ENCODE measurements around the gene CASZ1.

The CASZ1 gene

GRCh38 chr1:10597492-10598388 lies 198.7 kb downstream of the CASZ1 start:
- no peaks in the 10 kb centered on the region for H3K27me3 Mint-ChIP-seq (ENCODE audit: low read depth)
- peaks cover 78% of the 10 kb centered on the region for H3K4me1 Mint-ChIP-seq
- peaks cover 3% of the 10 kb centered on the region for H3K36me3 Mint-ChIP-seq (ENCODE audit: low read depth)
- no peaks in the 10 kb centered on the region for H3K9me3 Mint-ChIP-seq
- no peak for TF ChIP-seq CTCF (IDR thresholded peaks at IDR 0.05; ENCODE audit: unreplicated experiment in 3 of 3)
- H3K27ac Mint-ChIP-seq: peak overlapping the region; percentile 16 to 73 (median 42)
- H3K4me3 Mint-ChIP-seq: peak overlapping the region in 1 of 3 experiments; percentile 5

GRCh38 chr1:10596780-10597179 lies 199.7 kb downstream of the CASZ1 start:
- no peaks in the 10 kb centered on the region for H3K9me3 Mint-ChIP-seq
- peak overlapping the region in 2 of 3 experiments; percentile 39 to 62 for H3K27ac Mint-ChIP-seq
- H3K4me1 Mint-ChIP-seq: peaks cover 80% of the 10 kb centered on the region
- TF ChIP-seq CTCF (IDR thresholded peaks at IDR 0.05; ENCODE audit: unreplicated experiment in 3 of 3): no peak
- H3K4me3 Mint-ChIP-seq: no peak overlapping the region
- H3K36me3 Mint-ChIP-seq (ENCODE audit: low read depth): peaks cover 3% of the 10 kb centered on the region
- H3K27me3 Mint-ChIP-seq (ENCODE audit: low read depth): no peaks in the 10 kb centered on the region

- H3K4me1 Mint-ChIP-seq: peaks cover 79% of the 10 kb centered on the region
- H3K27me3 Mint-ChIP-seq (ENCODE audit: low read depth): peaks cover 2% of the 10 kb centered on the region
- no peak for TF ChIP-seq CTCF (IDR thresholded peaks at IDR 0.05; ENCODE audit: unreplicated experiment in 3 of 3)
- peak overlapping the region in 1 of 3 experiments; percentile 81 for H3K27ac Mint-ChIP-seq
- no peaks in the 10 kb centered on the region for H3K9me3 Mint-ChIP-seq
- H3K4me3 Mint-ChIP-seq: no peak overlapping the region
- no peaks in the 10 kb centered on the region for H3K36me3 Mint-ChIP-seq (ENCODE audit: low read depth)
These were observed 201.7 kb downstream of the CASZ1 start for GRCh38 chr1:10594595-10595223.

- no peak for TF ChIP-seq CTCF (IDR thresholded peaks at IDR 0.05; ENCODE audit: unreplicated experiment in 3 of 3)
- Mint-ChIP-seq H3K4me1 (peaks cover 69% of the 10 kb centered on the region), H3K27me3 (ENCODE audit: low read depth) (peaks cover 3% of the 10 kb centered on the region), H3K4me3 (no peak overlapping the region), H3K36me3 (ENCODE audit: low read depth) (no peaks in the 10 kb centered on the region), H3K9me3 (no peaks in the 10 kb centered on the region), H3K27ac (peak overlapping the region in 1 of 3 experiments; percentile 81)
These were observed 202.7 kb downstream of the CASZ1 start for GRCh38 chr1:10593750-10594149.

- peaks cover 56% of the 10 kb centered on the region for H3K4me1 Mint-ChIP-seq
- H3K27ac Mint-ChIP-seq: peak overlapping the region; percentile 56 to 81 (median 57)
- H3K27me3 Mint-ChIP-seq (ENCODE audit: low read depth): peaks cover 3% of the 10 kb centered on the region
- H3K4me3 Mint-ChIP-seq: no peak overlapping the region
- TF ChIP-seq CTCF (IDR thresholded peaks at IDR 0.05; ENCODE audit: unreplicated experiment in 3 of 3): no peak
- no peaks in the 10 kb centered on the region for H3K36me3 Mint-ChIP-seq (ENCODE audit: low read depth)
- H3K9me3 Mint-ChIP-seq: no peaks in the 10 kb centered on the region
These were observed 204.1 kb downstream of the CASZ1 start for GRCh38 chr1:10592373-10592772.

Measured in nephron (organoid).